CD4-positive, alpha-beta memory T cell (primary cell): ENCODE results near the gene ODF2L. TPM values are rescaled to one million over a fixed set of nuclear protein-coding genes. Genes with fewer than 3 reads are reported as not detected.

Experiments used
- CTCF ChIA-PET: fragments of 350-600 bp; sonication (Branson Sonifier 250); formaldehyde crosslinking; loops from one replicate; lab custom pipeline; 2021; ENCODE audit warnings: inconsistent platforms; ENCODE audit not compliant: partially characterized antibody; lab: Charles Lee
- POLR2A ChIA-PET: fragments of 350-600 bp; sonication (Branson Sonifier 250); formaldehyde crosslinking; loops from one replicate; lab custom pipeline; 2021; ENCODE audit not compliant: partially characterized antibody; lab: Charles Lee
- DNase-seq, 5 donors: peaks; one replicate each; pipeline versions ENCODE4 v3.0.0 to v3.0.0-alpha.2; 2020 to 2022; ENCODE audit warnings: mixed read lengths in 1 of 5
- H3K27ac ChIP-seq: one replicate; pipeline ENCODE4 v1.7.0; 2013; ENCODE audit warnings: low read depth, low read length
- H3K27me3 ChIP-seq: 2 replicates; pipeline ENCODE4 v1.7.0; 2013; ENCODE audit warnings: mild to moderate bottlenecking, low read length, moderate library complexity; ENCODE audit not compliant: insufficient read depth
- H3K36me3 ChIP-seq: 2 replicates; pipeline ENCODE4 v1.7.0; 2013; ENCODE audit warnings: mild to moderate bottlenecking, low read length, moderate library complexity; ENCODE audit not compliant: insufficient read depth
- H3K4me1 ChIP-seq: 2 replicates; pipeline ENCODE4 v1.7.0; 2013; ENCODE audit warnings: mild to moderate bottlenecking, low read length, moderate library complexity; ENCODE audit not compliant: insufficient read depth
- H3K4me3 ChIP-seq, 2 donors: one replicate each; pipeline ENCODE4 v1.7.0; 2013; ENCODE audit warnings: low read length in 2 of 2, mild to moderate bottlenecking in 1 of 2
- H3K9me3 ChIP-seq, 2 donors: one replicate each; pipeline ENCODE4 v1.7.0; 2013; ENCODE audit warnings: low read length in 2 of 2, control low read depth in 1 of 2; ENCODE audit not compliant: control insufficient read depth in 1 of 2
- H3K27ac Mint-ChIP-seq, 7 donors: one replicate each; pipeline ENCODE4 v1.8.0; 2020 to 2021; ENCODE audit warnings: mixed read lengths in 7 of 7, mild to moderate bottlenecking in 6 of 7, inconsistent platforms in 3 of 7, moderate library complexity in 3 of 7
- H3K27me3 Mint-ChIP-seq, 2 donors: one replicate each; pipeline ENCODE4 v1.8.0; 2020 to 2021; ENCODE audit warnings: mixed read lengths in 2 of 2
- H3K36me3 Mint-ChIP-seq, 2 donors: one replicate each; pipeline ENCODE4 v1.8.0; 2020 to 2021; ENCODE audit warnings: mixed read lengths in 2 of 2, inconsistent platforms in 1 of 2, mild to moderate bottlenecking in 1 of 2
- H3K4me1 Mint-ChIP-seq, 4 donors: one replicate each; pipeline ENCODE4 v1.8.0; 2020 to 2021; ENCODE audit warnings: mixed read lengths in 4 of 4, mild to moderate bottlenecking in 1 of 4
- H3K4me3 Mint-ChIP-seq, 8 donors: one replicate each; pipeline ENCODE4 v1.8.0; 2020 to 2021; ENCODE audit warnings: mixed read lengths in 8 of 8, mild to moderate bottlenecking in 7 of 8, moderate library complexity in 6 of 8, inconsistent platforms in 3 of 8
- H3K9me3 Mint-ChIP-seq, 8 donors: one replicate each; pipeline ENCODE4 v1.8.0; 2020 to 2021; ENCODE audit warnings: mixed read lengths in 8 of 8, mild to moderate bottlenecking in 5 of 8, inconsistent platforms in 3 of 8, moderate library complexity in 1 of 8
- intact Hi-C: fragments of 100-400 bp; cut with micrococcal nuclease; formaldehyde crosslinking; loops from one replicate; pipeline ENCODE4 v1.15.1; 2023
- polyA plus RNA-seq, 2 donors: library from polyadenylated mRNA; unstranded; fragments of 300-500 nt; fragmentation: Illumina TruSeq; gene quantifications; one replicate each; pipeline ENCODE4 v1.2.3, GENCODE V29; 2021
- total RNA-seq, 2 experiments: library from RNA; stranded (reverse); gene quantifications; one replicate each; pipeline ENCODE4 v1.2.3, GENCODE V29; 2021

Gene ODF2L
- total and polyA plus RNA-seq, 4 experiments from 2014 or later: 60.0 to 98.3 (median 78.8) TPM

DNA sequence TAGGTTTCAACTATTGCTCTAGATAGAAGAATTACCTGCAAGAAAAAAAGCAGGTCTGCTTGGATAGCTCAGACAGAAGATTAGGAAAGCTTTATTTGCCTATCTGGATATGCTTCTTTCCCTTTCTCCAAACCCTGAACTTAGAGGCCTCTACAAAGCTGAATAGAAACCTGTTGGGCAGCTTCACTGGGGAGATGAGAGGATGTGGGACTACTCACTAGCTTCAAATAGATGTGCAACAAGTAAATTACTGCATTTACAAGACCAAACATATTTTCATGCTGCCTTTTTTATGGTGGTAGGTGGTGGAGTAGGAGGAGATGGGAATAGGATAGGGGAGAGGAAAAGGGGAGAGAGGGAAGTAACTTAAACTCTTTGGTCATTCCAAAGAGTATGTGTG is 34.3 kb upstream of the ODF2L start:
- CTCF ChIA-PET: interaction anchor here (0.8 to 1.9 kb wide), 6 partner anchors 9 to 77 kb away, joined by 3 to 10 read pairs (median 3); no protein-coding TSS in a partner anchor
- intact Hi-C loops: no loop called here
- no peak for DNase-seq

DNA sequence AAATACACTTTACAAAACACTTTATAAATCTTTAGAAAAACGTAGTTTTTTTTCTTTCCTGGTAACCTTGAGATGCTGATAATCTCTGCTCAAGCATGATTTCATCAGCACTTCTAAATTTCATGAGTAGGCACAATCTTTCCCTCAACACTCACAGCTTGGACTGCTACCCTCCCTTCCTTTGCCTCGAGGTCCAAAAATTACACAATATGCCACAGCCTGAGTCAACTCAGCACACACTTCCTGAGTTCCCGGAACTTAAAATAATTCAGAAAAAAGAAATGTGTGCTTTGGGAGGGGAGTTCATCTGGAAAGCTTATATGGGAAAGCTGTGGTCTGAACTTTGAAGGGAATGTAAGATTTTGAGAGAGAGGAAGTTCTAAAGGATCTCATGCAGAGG is 33.7 kb upstream of the ODF2L start:
- Histone ChIP-seq H3K4me1 (peaks cover 6% of the 10 kb centered on the region), H3K36me3 (no peaks in the 10 kb centered on the region), H3K27ac (no peak overlapping the region), H3K4me3 (no peak overlapping the region), H3K27me3 (no peaks in the 10 kb centered on the region), H3K9me3 (no peaks in the 10 kb centered on the region)
- no peak overlapping the region for H3K27ac Mint-ChIP-seq
- POLR2A ChIA-PET: interaction anchor here (0.6 to 1.1 kb wide), 3 partner anchors 13 to 34 kb away, joined by 3 read pairs; partner anchors contain the start of gene ODF2L
- no peaks in the 10 kb centered on the region for H3K4me1 Mint-ChIP-seq
- no peaks in the 10 kb centered on the region for H3K9me3 Mint-ChIP-seq
- H3K4me3 Mint-ChIP-seq: no peak overlapping the region
- CTCF ChIA-PET: interaction anchor here (0.8 to 1.9 kb wide), 5 partner anchors 9 to 78 kb away, joined by 3 to 10 read pairs (median 3); no protein-coding TSS in a partner anchor
- H3K27me3 Mint-ChIP-seq: peaks cover 2 to 3% of the 10 kb centered on the region in 2 donors
- DNase-seq: no peak
- no peaks in the 10 kb centered on the region for H3K36me3 Mint-ChIP-seq
- intact Hi-C loops: no loop called here

More for the DNA sequence above, 34.3 kb upstream of the ODF2L start:
- H3K9me3 Mint-ChIP-seq: no peaks in the 10 kb centered on the region
- no peaks in the 10 kb centered on the region for H3K4me1 Mint-ChIP-seq
- peaks cover 2% of the 10 kb centered on the region in 2 donors for H3K27me3 Mint-ChIP-seq
- no peaks in the 10 kb centered on the region for H3K36me3 Mint-ChIP-seq
- H3K4me3 Mint-ChIP-seq: no peak overlapping the region
- no peak overlapping the region for H3K27ac Mint-ChIP-seq
- no peaks in the 10 kb centered on the region for H3K27me3 ChIP-seq
- no peaks in the 10 kb centered on the region for H3K36me3 ChIP-seq
- H3K9me3 ChIP-seq: no peaks in the 10 kb centered on the region
- peaks cover 6% of the 10 kb centered on the region for H3K4me1 ChIP-seq
- no peak overlapping the region for H3K4me3 ChIP-seq
- POLR2A ChIA-PET: interaction anchor here (0.8 to 1.1 kb wide), 2 partner anchors 13 to 34 kb away, joined by 3 read pairs; partner anchors contain the start of gene ODF2L
- no peak overlapping the region for H3K27ac ChIP-seq

DNA sequence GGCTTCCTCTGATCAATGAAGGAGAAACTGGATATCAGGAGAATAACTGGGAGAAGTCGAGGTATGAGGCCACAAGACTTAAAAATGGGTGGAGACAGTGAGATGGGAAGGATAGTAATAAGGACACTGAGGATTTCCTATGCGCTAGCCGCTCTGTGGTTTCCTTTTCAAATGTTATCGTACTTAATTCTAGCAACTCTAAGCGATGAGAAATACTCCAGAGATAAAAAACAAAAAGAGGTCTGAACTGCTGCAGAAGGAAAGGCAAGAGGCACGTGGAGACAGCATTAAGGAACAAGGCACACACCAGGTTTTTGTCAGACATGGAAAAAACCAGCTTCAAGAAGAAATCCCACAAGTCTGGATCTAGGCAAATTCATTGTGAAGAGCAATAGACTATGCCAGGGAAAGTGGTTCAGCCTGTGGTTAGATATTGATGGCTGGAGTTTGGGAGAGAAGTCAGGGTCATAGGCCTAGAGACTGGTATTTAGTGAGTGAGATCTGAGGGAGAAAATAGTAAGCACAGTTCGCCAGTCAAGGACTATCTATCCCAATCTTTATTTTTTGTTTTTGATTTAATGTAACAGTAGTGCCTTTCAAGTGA is 33.1 kb upstream of the ODF2L start:
- Histone ChIP-seq H3K27ac (no peak overlapping the region), H3K9me3 (no peaks in the 10 kb centered on the region), H3K4me1 (peaks cover 6% of the 10 kb centered on the region), H3K4me3 (no peak overlapping the region), H3K36me3 (no peaks in the 10 kb centered on the region), H3K27me3 (no peaks in the 10 kb centered on the region)
- ChIA-PET CTCF (interaction anchor here (1.9 kb wide), 2 partner anchors 8 to 72 kb away, joined by 10 read pairs; no protein-coding TSS in a partner anchor), POLR2A (interaction anchor here (0.6 kb wide), 1 partner anchor 33 kb away, joined by 3 read pairs; the partner anchor contains the start of gene ODF2L)
- no peak overlapping the region for H3K27ac Mint-ChIP-seq
- DNase-seq: no peak
- no peaks in the 10 kb centered on the region for H3K9me3 Mint-ChIP-seq
- intact Hi-C loops: no loop called here
- no peak overlapping the region for H3K4me3 Mint-ChIP-seq
- H3K27me3 Mint-ChIP-seq: peaks cover 2 to 6% of the 10 kb centered on the region in 2 donors
- no peaks in the 10 kb centered on the region for H3K4me1 Mint-ChIP-seq
- H3K36me3 Mint-ChIP-seq: no peaks in the 10 kb centered on the region

DNA sequence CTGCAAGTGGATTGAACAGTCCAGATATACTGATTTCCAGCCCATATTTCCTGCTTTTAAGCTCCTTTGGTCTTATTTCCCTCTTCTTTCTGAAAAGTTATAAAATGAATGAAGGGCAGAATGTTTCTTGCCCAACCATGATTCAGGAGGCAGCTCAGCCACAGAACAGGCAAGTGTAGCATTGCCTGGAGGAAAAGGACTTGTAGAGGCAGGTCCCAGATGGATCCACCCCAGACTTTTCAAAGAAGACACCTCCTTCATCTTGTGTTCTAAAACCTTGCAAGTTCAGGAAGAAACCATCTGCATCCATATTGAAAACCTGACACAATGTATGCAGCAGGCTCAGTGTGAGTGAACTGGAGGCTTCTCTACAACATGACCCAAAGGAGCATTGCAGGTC is 27.8 kb upstream of the ODF2L start, which contains the start of gene CLCA2:
CLCA2 (plus strand) TSS at position 299 of the 400 bp plus-strand sequence; CDS start at position 376, 77 bp downstream.
- intact Hi-C loops: no loop called here
- Histone ChIP-seq H3K27me3 (no peaks in the 10 kb centered on the region), H3K36me3 (no peaks in the 10 kb centered on the region), H3K9me3 (no peaks in the 10 kb centered on the region), H3K4me3 (no peak within 1 kb of the TSS), H3K4me1 (no peaks in the 10 kb centered on the region), H3K27ac (no peak within 1 kb of the TSS)
- no peak within 1 kb of the TSS for H3K4me3 Mint-ChIP-seq
- H3K27me3 Mint-ChIP-seq: peaks cover 2 to 15% of the 10 kb centered on the region in 2 donors
- peaks cover 0 to 1% (median 0%) of the 10 kb centered on the region in 8 donors for H3K9me3 Mint-ChIP-seq
- DNase-seq: no peak
- CTCF ChIA-PET: interaction anchor here (1.0 to 1.7 kb wide), 4 partner anchors 44 to 82 kb away, joined by 3 to 8 read pairs (median 4); no protein-coding TSS in a partner anchor
- no peak within 1 kb of the TSS for H3K27ac Mint-ChIP-seq
- H3K4me1 Mint-ChIP-seq: peaks cover 2 to 6% (median 4%) of the 10 kb centered on the region in 4 donors
- POLR2A ChIA-PET: no interaction called here
- no peaks in the 10 kb centered on the region for H3K36me3 Mint-ChIP-seq

DNA sequence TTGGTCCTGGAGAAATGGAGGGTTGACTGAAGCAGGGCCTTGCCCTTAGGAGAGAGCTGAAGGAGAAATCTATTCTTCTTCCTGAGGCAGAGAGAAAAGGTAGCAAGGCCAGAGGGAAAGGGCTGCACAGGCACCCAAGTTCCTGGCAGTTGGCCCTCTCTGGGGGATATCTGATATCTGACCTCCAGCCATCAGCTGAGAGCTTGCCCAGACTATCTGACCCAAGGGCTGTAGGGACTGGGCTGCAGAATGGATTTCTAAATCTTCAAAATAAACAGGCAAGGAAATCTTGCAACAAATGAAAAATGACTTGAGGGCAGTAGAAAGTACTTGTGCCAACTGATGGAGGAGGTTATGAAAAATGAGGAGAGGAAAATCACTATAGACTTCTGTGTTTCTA is 27.4 kb upstream of the ODF2L start:
- POLR2A ChIA-PET: no interaction called here

DNA sequence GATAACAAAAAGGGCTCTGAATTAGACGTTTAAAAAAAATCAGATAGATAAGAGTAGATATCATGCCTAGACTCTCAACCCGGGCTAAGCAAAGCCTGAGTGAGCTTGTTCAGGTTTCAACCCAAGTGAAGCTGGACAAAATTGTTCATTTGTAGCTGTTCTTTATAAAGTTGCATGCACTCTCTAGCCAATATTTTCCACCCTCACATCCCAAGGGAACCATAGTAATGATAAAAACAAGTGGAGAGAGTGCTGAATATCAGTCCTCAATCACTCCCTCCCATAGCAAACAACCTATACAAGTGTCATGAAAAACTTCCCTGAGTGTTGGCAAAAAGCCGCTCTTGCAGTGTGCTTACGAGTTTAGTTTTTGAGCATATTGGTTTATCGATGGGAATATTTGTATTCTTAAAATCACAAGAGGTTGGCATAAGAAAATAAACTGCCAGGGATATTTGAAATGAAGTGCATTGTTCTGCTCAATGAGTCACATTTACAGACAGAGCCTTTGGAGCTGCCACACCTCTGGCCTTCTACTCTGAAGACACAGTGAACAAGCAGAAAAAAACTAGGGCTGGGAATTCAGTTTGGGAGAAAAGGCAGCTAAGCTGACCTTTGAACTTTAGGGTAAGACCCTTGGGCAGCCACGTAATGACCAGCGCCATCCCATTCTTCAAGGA is 25.6 kb upstream of the ODF2L start:
- CTCF ChIA-PET: interaction anchor here (1.0 to 2.8 kb wide), 2 partner anchors 9 to 77 kb away, joined by 4 to 10 read pairs; no protein-coding TSS in a partner anchor
- intact Hi-C loops: no loop called here

More for the DNA sequence above, 27.4 kb upstream of the ODF2L start:
- intact Hi-C loops: no loop called here
- H3K36me3 ChIP-seq: no peaks in the 10 kb centered on the region
- Mint-ChIP-seq H3K4me3 (no peak overlapping the region), H3K27me3 (peaks cover 2 to 15% of the 10 kb centered on the region in 2 donors), H3K9me3 (peaks cover 0 to 1% (median 0%) of the 10 kb centered on the region in 8 donors), H3K36me3 (no peaks in the 10 kb centered on the region), H3K27ac (no peak overlapping the region), H3K4me1 (peaks cover 2 to 6% (median 4%) of the 10 kb centered on the region in 4 donors)
- no peaks in the 10 kb centered on the region for H3K4me1 ChIP-seq
- CTCF ChIA-PET: interaction anchor here (1.0 to 1.7 kb wide), 3 partner anchors 44 to 82 kb away, joined by 3 to 8 read pairs (median 4); no protein-coding TSS in a partner anchor
- no peak overlapping the region for H3K4me3 ChIP-seq
- H3K27ac ChIP-seq: no peak overlapping the region
- DNase-seq: no peak
- H3K9me3 ChIP-seq: no peaks in the 10 kb centered on the region
- H3K27me3 ChIP-seq: no peaks in the 10 kb centered on the region

More for the DNA sequence above, 25.6 kb upstream of the ODF2L start:
- no peaks in the 10 kb centered on the region for H3K36me3 ChIP-seq
- no peaks in the 10 kb centered on the region for H3K4me1 ChIP-seq
- no peaks in the 10 kb centered on the region for H3K9me3 ChIP-seq
- no peak overlapping the region for H3K27ac ChIP-seq
- H3K4me3 ChIP-seq: no peak overlapping the region
- no peaks in the 10 kb centered on the region for H3K27me3 ChIP-seq
- POLR2A ChIA-PET: no interaction called here
- Mint-ChIP-seq H3K36me3 (no peaks in the 10 kb centered on the region), H3K4me3 (no peak overlapping the region), H3K4me1 (peaks cover 2 to 6% (median 4%) of the 10 kb centered on the region in 4 donors), H3K27ac (no peak overlapping the region), H3K9me3 (peaks cover 0 to 1% (median 0%) of the 10 kb centered on the region in 8 donors), H3K27me3 (peaks cover 2 to 15% of the 10 kb centered on the region in 2 donors)
- no peak for DNase-seq
